Measurements from ENCODE around the gene MBTPS1.
"Not testable (repeated sequence)": the region's sequence is repeated elsewhere in the genome, so short reads cannot be mapped to it uniquely, and the experiment has no call there.

MBTPS1 gene

GRCh38 chr16:84136331-84137125 is 19.8 kb upstream of the MBTPS1 start:
- DNase-seq, result no peak

- no peak for DNase-seq
These were observed 16.0 kb upstream of the MBTPS1 start for GRCh38 chr16:84132527-84133285.

GRCh38 chr16:84131117-84131516 is 14.4 kb upstream of the MBTPS1 start:
- no peak for DNase-seq

GRCh38 chr16:84124257-84125073 is 7.7 kb upstream of the MBTPS1 start:
- no peak for DNase-seq

GRCh38 chr16:84121007-84121406 is 4.3 kb upstream of the MBTPS1 start:
- DNase-seq, result no peak

- DNase-seq, result no peak
These were observed 3.3 kb upstream of the MBTPS1 start for GRCh38 chr16:84120023-84120422.

- DNase-seq, result no peak
These were observed 2.6 kb upstream of the MBTPS1 start for GRCh38 chr16:84119368-84119767.

- not testable (repeated sequence) for DNase-seq
These were observed 1.6 kb upstream of the MBTPS1 start for GRCh38 chr16:84118315-84118714.

GRCh38 chr16:84117494-84117843 is 727 bp upstream of the MBTPS1 start:
- no peak for DNase-seq

- DNase-seq, result no peak
These were observed 623 bp downstream of the MBTPS1 start for GRCh38 chr16:84115919-84116719.

GRCh38 chr16:84111949-84112348 is 4.8 kb downstream of the MBTPS1 start:
- not testable (repeated sequence) for DNase-seq

- no peak for DNase-seq
These were observed 5.2 kb downstream of the MBTPS1 start for GRCh38 chr16:84111525-84111924.

GRCh38 chr16:84110527-84110926 is 6.2 kb downstream of the MBTPS1 start:
- DNase-seq, result no peak

- no peak for DNase-seq
These were observed 7.0 kb downstream of the MBTPS1 start for GRCh38 chr16:84109598-84110335.

- DNase-seq, result no peak
These were observed 8.8 kb downstream of the MBTPS1 start for GRCh38 chr16:84107921-84108320.

GRCh38 chr16:84105948-84106740 is 10.6 kb downstream of the MBTPS1 start:
- no peak for DNase-seq

GRCh38 chr16:84105301-84105815 is 11.4 kb downstream of the MBTPS1 start:
- DNase-seq, result no peak

GRCh38 chr16:84104231-84104630 is 12.5 kb downstream of the MBTPS1 start:
- DNase-seq, result no peak

- DNase-seq, result no peak
These were observed 13.1 kb downstream of the MBTPS1 start for GRCh38 chr16:84103678-84104077.

GRCh38 chr16:84098939-84099338 is 17.8 kb downstream of the MBTPS1 start:
- no peak for DNase-seq

Measured in T1000 (cell line).